Activated CD4-positive, alpha-beta T cell treated with anti-CD3 and anti-CD28 coated beads for 36 hours (primary cell): ENCODE results near the gene PTHLH. TPM values are rescaled to one million over a fixed set of nuclear protein-coding genes. Genes with fewer than 3 reads are reported as not detected.
A peak's percentile ranks its signal among the peaks of the same experiment; 100 is the strongest.

Source experiments
- ATAC-seq: fragments of 200-7000 bp; cut with Tn5 transposase; one replicate; pipeline ENCODE4 v1.10.0; 2021; ENCODE audit warnings: mild to moderate bottlenecking, moderate library complexity
- CTCF ChIA-PET: fragments of 350-600 bp; sonication (Branson Sonifier 250); formaldehyde crosslinking; loops from one replicate; lab custom pipeline; 2021; ENCODE audit warnings: antibody characterized with exemption; lab: Charles Lee
- POLR2A ChIA-PET: fragments of 350-600 bp; sonication (Branson Sonifier 250); formaldehyde crosslinking; loops from one replicate; lab custom pipeline; 2021; ENCODE audit warnings: antibody characterized with exemption, inconsistent platforms; lab: Charles Lee
- DNase-seq: peaks from one replicate; pipeline ENCODE4 v3.0.0-alpha.2; 2020
- H3K27ac Mint-ChIP-seq: one replicate; pipeline ENCODE4 v1.8.0; 2021; ENCODE audit warnings: mixed read lengths
- H3K27me3 Mint-ChIP-seq: one replicate; pipeline ENCODE4 v1.8.0; 2021; ENCODE audit warnings: mixed read lengths
- H3K36me3 Mint-ChIP-seq: one replicate; pipeline ENCODE4 v1.8.0; 2021; ENCODE audit warnings: low read depth, mixed read lengths
- H3K4me1 Mint-ChIP-seq: one replicate; pipeline ENCODE4 v1.8.0; 2021; ENCODE audit warnings: mixed read lengths
- H3K4me3 Mint-ChIP-seq: one replicate; pipeline ENCODE4 v1.8.0; 2021; ENCODE audit warnings: mild to moderate bottlenecking, moderate library complexity, mixed read lengths
- H3K9me3 Mint-ChIP-seq: one replicate; pipeline ENCODE4 v1.8.0; 2021; ENCODE audit warnings: low read depth, mixed read lengths
- intact Hi-C, 2 experiments: fragments of 100-400 bp; cut with DNase I in 1 of 2; cut with micrococcal nuclease in 1 of 2; formaldehyde crosslinking; loops; one replicate each; pipeline versions ENCODE4 v1.14.2 to v1.15.1; 2022 to 2024; cut with DNase I, micrococcal nuclease
- total RNA-seq, 2 experiments: library from RNA; stranded (reverse); gene quantifications; one replicate each; pipeline ENCODE4 v1.2.3, GENCODE V29; 2021

Gene PTHLH
- total RNA-seq, 2 experiments from 2014 or later, result not detected

- ATAC-seq (no peak), DNase-seq (no peak)
- H3K27ac Mint-ChIP-seq, result no peak overlapping the region
- no peak overlapping the region for H3K4me3 Mint-ChIP-seq
- peaks cover 27% of the 10 kb centered on the region for H3K4me1 Mint-ChIP-seq
- no peaks in the 10 kb centered on the region for H3K36me3 Mint-ChIP-seq
- POLR2A ChIA-PET, result interaction anchor here (0.6 kb wide), 1 partner anchor 179 kb away, joined by 4 read pairs; no protein-coding TSS in a partner anchor
- intact Hi-C loops, result loop anchor here (10.0 kb wide), 2 partner anchors 211 to 901 kb away; no protein-coding TSS in a partner anchor
- H3K27me3 Mint-ChIP-seq, result peaks cover 79% of the 10 kb centered on the region
- no peaks in the 10 kb centered on the region for H3K9me3 Mint-ChIP-seq
- CTCF ChIA-PET, result interaction anchor here (0.5 kb wide), 1 partner anchor 18 kb away, joined by 3 read pairs; no protein-coding TSS in a partner anchor
These were observed 956 bp upstream of the PTHLH start for GRCh38 chr12:27973487-27973890.

DNA sequence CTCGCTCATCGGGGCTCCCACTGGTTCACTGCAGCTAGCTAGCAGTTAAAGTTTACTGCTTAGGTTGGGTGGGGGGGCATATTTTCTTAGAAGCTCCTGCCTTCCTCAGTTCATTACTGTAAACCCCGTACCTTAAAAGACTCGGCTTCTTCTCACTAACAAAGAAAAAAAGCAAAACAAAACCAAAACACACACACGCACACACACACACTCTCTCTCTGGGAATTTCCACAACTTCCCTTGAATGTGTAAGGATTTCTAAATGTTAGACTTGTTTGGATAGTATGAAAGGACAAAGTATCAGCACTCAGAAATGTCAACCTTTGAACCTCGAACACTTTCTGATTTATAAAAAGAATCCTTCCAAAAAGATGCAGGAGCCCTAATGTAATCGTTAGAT lies 927 bp downstream of the PTHLH start:
- intact Hi-C loops, result loop anchor here (10.0 kb wide), 2 partner anchors 213 to 903 kb away; no protein-coding TSS in a partner anchor
- H3K36me3 Mint-ChIP-seq, result no peaks in the 10 kb centered on the region
- H3K4me3 Mint-ChIP-seq, result no peak overlapping the region
- no peak overlapping the region for H3K27ac Mint-ChIP-seq
- peaks cover 33% of the 10 kb centered on the region for H3K4me1 Mint-ChIP-seq
- POLR2A ChIA-PET, result no interaction called here
- no peaks in the 10 kb centered on the region for H3K9me3 Mint-ChIP-seq
- CTCF ChIA-PET, result no interaction called here
- ATAC-seq (no peak), DNase-seq (no peak)
- H3K27me3 Mint-ChIP-seq, result peaks cover 81% of the 10 kb centered on the region

- peak overlapping the region; percentile 54 for H3K4me3 Mint-ChIP-seq
- no peak for ATAC-seq
- DNase-seq, result no peak
- H3K4me1 Mint-ChIP-seq, result peaks cover 32% of the 10 kb centered on the region
- no peaks in the 10 kb centered on the region for H3K9me3 Mint-ChIP-seq
- H3K27ac Mint-ChIP-seq, result no peak overlapping the region
- POLR2A ChIA-PET, result no interaction called here
- no peaks in the 10 kb centered on the region for H3K36me3 Mint-ChIP-seq
- H3K27me3 Mint-ChIP-seq, result peaks cover 78% of the 10 kb centered on the region
- intact Hi-C loops, result loop anchor here (10.0 kb wide), 2 partner anchors 214 to 904 kb away; no protein-coding TSS in a partner anchor
- CTCF ChIA-PET, result interaction anchor here (1.0 kb wide), 1 partner anchor 13 kb away, joined by 5 read pairs; no protein-coding TSS in a partner anchor
These were observed 1.4 kb downstream of the PTHLH start for GRCh38 chr12:27971121-27971489.

GRCh38 chr12:27970401-27971120 lies 2.0 kb downstream of the PTHLH start:
- peak; percentile 16 for ATAC-seq
- DNase-seq, result no peak
- Mint-ChIP-seq H3K27ac (no peak overlapping the region), H3K27me3 (peaks cover 76% of the 10 kb centered on the region), H3K36me3 (no peaks in the 10 kb centered on the region), H3K4me1 (peaks cover 27% of the 10 kb centered on the region), H3K9me3 (no peaks in the 10 kb centered on the region), H3K4me3 (peak overlapping the region; percentile 54)
- CTCF ChIA-PET, result interaction anchor here (0.8 to 1.1 kb wide), 3 partner anchors 12 to 149 kb away, joined by 3 to 5 read pairs (median 3); no protein-coding TSS in a partner anchor
- POLR2A ChIA-PET, result interaction anchor here (1.2 kb wide), 1 partner anchor 191 kb away, joined by 3 read pairs; the partner anchor contains the start of genes KLHL42 and MANSC4
- intact Hi-C loops, result loop anchor here (10.0 kb wide), 2 partner anchors 214 to 904 kb away; no protein-coding TSS in a partner anchor

DNA sequence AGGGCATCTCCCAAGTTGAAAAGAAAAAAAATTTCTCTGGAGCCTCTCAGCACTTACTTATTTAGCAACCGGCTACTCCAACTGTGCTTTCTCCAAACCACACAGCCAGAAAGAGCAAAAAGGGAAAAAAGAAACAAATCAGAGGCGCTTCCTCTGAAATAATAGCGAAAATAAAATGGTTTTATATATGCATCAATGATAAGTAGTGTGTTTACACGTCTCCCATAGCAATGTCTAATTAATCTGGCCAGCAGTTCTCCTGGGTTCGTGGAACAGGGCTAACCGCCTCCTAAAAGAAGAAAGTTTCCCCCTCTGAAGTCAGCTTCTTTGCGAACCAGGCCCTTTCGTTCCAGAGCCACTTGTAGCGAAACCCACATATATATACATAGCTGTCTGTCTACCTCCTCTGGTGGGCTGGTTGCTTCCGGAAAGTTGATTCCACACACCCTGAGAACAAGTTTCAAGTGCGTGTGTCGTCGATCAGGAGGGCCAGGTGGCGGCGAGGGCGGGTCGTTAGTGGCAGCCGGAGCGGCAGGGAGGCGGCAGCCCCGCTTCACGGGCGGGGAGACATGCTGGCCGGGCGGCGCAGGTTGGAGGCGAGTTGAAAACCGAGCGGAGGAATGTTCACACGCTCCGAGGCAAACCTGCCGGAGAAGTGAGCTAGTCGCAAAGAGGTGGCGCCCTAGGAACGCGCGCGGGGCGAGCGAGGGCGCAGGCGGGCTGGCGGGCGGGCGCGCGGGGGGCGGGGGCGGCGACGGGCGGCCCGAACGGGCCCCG lies 2.7 kb downstream of the PTHLH start:
- peaks cover 76% of the 10 kb centered on the region for H3K27me3 Mint-ChIP-seq
- ATAC-seq (peak; percentile 77), DNase-seq (peak; percentile 77)
- no peak overlapping the region for H3K27ac Mint-ChIP-seq
- CTCF ChIA-PET, result interaction anchor here (0.7 to 1.1 kb wide), 6 partner anchors 12 to 845 kb away, joined by 3 to 5 read pairs (median 3); no protein-coding TSS in a partner anchor
- H3K36me3 Mint-ChIP-seq, result no peaks in the 10 kb centered on the region
- POLR2A ChIA-PET, result interaction anchor here (1.2 kb wide), 1 partner anchor 190 kb away, joined by 3 read pairs; the partner anchor contains the start of genes KLHL42 and MANSC4
- intact Hi-C loops, result loop anchor here (10.0 kb wide), 2 partner anchors 215 to 905 kb away; no protein-coding TSS in a partner anchor
- peak overlapping the region; percentile 70 for H3K4me3 Mint-ChIP-seq
- peaks cover 25% of the 10 kb centered on the region for H3K4me1 Mint-ChIP-seq
- H3K9me3 Mint-ChIP-seq, result no peaks in the 10 kb centered on the region

DNA sequence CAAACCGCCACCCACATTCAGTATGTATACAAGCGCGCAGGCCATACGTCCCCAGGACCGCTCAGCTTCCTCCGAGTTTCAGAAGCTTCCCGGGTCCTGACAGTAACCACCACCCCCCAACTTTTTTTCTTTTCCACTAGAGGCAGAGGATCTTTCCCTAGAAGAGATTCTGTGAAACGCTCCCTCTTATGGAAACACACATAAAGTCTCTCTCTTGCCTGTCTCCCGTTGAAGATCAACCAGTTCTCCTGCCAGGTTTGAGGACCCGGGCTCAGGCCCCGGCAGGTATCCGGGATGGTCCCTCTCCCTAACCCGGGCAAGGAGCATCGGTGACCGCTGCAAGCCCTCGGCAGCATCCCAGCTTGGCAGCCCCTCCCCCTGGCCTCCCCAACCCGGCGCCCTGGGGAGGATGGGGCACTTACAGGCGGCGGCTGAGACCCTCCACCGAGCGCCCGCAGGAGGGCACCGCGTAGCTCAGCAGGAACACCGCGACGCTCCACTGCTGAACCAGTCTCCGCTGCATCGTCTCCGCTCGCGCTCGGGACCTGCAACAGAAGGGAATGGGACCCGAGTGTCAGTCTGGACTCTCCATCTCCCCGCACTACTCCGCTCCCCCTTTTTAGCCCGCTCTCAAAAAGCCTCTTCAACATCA lies 3.4 kb downstream of the PTHLH start:
- intact Hi-C loops, result no loop called here
- Mint-ChIP-seq H3K36me3 (no peaks in the 10 kb centered on the region), H3K4me1 (peaks cover 25% of the 10 kb centered on the region), H3K9me3 (no peaks in the 10 kb centered on the region), H3K27ac (no peak overlapping the region), H3K27me3 (peaks cover 74% of the 10 kb centered on the region), H3K4me3 (peak overlapping the region; percentile 70)
- ATAC-seq, result no peak
- peak; percentile 28 for DNase-seq
- CTCF ChIA-PET, result interaction anchor here (0.7 kb wide), 3 partner anchors 56 to 845 kb away, joined by 3 read pairs; no protein-coding TSS in a partner anchor
- POLR2A ChIA-PET, result interaction anchor here (0.8 kb wide), 1 partner anchor 9 kb away, joined by 3 read pairs; no protein-coding TSS in a partner anchor

DNA sequence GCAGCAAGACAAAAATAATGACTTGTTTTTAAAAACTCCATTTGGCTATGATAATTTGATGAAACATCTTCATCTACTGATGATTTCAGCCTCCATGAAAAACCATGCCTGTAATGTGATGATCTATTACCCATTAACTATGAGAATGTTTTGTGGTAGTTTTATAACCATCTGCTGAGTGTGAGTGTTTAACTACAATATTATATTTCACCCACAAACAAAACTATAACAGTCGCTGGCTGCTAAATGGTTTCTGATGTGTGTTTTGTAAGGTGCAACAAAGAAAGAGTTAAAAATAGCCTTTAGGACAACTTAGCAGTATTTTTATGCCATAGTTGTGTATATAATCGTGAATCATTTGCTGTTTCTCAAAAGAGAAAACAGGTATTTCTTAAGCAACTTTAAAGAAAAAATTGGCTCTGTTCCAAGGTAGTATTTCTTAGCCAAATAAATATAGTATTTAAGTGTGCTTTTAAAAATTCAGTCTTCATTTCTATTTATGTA lies 4.9 kb downstream of the PTHLH start:
- no peak overlapping the region for H3K27ac Mint-ChIP-seq
- DNase-seq, result no peak
- ChIA-PET CTCF (no interaction called here), POLR2A (no interaction called here)
- H3K36me3 Mint-ChIP-seq, result no peaks in the 10 kb centered on the region
- no peak overlapping the region for H3K4me3 Mint-ChIP-seq
- H3K4me1 Mint-ChIP-seq, result peaks cover 25% of the 10 kb centered on the region
- H3K9me3 Mint-ChIP-seq, result no peaks in the 10 kb centered on the region
- ATAC-seq, result no peak
- intact Hi-C loops, result no loop called here
- peaks cover 74% of the 10 kb centered on the region for H3K27me3 Mint-ChIP-seq

DNA sequence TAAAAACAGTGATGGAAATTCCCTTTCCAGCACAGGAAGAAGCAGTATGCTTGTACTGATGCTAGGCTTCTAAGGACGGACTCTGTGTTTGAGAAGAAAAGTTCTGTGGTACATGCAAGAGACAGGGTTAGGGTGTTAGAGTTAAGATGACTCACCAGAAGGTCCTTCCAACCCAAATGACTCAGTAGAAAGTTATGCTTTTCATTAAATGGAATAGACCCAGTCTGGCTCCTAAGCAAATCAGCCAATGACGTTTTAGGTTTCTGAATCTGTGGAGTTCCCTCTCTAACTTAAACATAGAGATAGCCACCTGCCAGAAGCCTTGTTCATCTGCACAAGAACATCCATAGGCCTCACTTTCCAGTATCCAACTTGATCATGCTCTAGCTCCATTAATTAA lies 5.7 kb downstream of the PTHLH start:
- Mint-ChIP-seq H3K9me3 (no peaks in the 10 kb centered on the region), H3K36me3 (no peaks in the 10 kb centered on the region), H3K27ac (no peak overlapping the region), H3K4me3 (no peak overlapping the region), H3K27me3 (peaks cover 71% of the 10 kb centered on the region), H3K4me1 (peaks cover 25% of the 10 kb centered on the region)
- POLR2A ChIA-PET, result interaction anchor here (0.6 kb wide), 1 partner anchor 255 kb away, joined by 5 read pairs; no protein-coding TSS in a partner anchor
- ATAC-seq (peak; percentile 37), DNase-seq (no peak)
- CTCF ChIA-PET, result interaction anchor here (0.6 to 0.9 kb wide), 4 partner anchors 23 to 145 kb away, joined by 3 to 6 read pairs (median 3); no protein-coding TSS in a partner anchor
- intact Hi-C loops, result no loop called here

- POLR2A ChIA-PET, result no interaction called here
- DNase-seq, result no peak
These were observed 6.6 kb downstream of the PTHLH start for GRCh38 chr12:27965966-27966365.

DNA sequence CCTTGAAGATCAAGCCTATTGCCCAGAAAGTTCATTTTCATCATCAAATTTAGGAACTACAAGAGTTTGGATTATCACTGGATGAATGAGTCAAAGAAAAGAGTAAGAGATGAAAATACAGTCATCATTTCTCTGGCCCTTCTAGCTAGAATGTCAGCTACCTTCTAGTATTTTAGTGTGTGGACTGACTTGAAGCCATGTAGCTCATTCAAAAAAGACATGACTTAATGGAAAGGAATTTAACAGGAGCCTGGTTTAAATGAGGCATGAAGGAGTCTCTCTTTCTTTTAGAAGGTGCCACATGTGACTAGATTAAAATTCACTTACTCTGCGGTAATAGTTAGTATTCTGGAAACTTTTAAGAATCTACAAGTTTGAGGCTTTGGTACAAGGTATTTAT lies 7.1 kb downstream of the PTHLH start:
- peaks cover 63% of the 10 kb centered on the region for H3K27me3 Mint-ChIP-seq
- no peak overlapping the region for H3K4me3 Mint-ChIP-seq

More at GRCh38 chr12:27965966-27966365, 6.6 kb downstream of the PTHLH start:
- intact Hi-C loops, result no loop called here
- CTCF ChIA-PET, result interaction anchor here (0.7 to 1.2 kb wide), 4 partner anchors 13 to 144 kb away, joined by 3 to 4 read pairs (median 4); no protein-coding TSS in a partner anchor
- H3K27me3 Mint-ChIP-seq, result peaks cover 63% of the 10 kb centered on the region
- H3K4me3 Mint-ChIP-seq, result no peak overlapping the region
- no peak for ATAC-seq
- peaks cover 20% of the 10 kb centered on the region for H3K4me1 Mint-ChIP-seq
- no peaks in the 10 kb centered on the region for H3K9me3 Mint-ChIP-seq
- no peak overlapping the region for H3K27ac Mint-ChIP-seq
- H3K36me3 Mint-ChIP-seq, result no peaks in the 10 kb centered on the region

More for the DNA sequence above, 7.1 kb downstream of the PTHLH start:
- DNase-seq, result no peak
- intact Hi-C loops, result no loop called here
- no peak for ATAC-seq
- Mint-ChIP-seq H3K36me3 (no peaks in the 10 kb centered on the region), H3K9me3 (no peaks in the 10 kb centered on the region), H3K4me1 (peaks cover 17% of the 10 kb centered on the region), H3K27ac (no peak overlapping the region)
- POLR2A ChIA-PET, result no interaction called here
- CTCF ChIA-PET, result interaction anchor here (1.1 to 1.3 kb wide), 3 partner anchors 12 to 27 kb away, joined by 3 to 4 read pairs (median 4); no protein-coding TSS in a partner anchor
